ENCODE results near the gene LRP1-AS.

LRP1-AS gene

DNA sequence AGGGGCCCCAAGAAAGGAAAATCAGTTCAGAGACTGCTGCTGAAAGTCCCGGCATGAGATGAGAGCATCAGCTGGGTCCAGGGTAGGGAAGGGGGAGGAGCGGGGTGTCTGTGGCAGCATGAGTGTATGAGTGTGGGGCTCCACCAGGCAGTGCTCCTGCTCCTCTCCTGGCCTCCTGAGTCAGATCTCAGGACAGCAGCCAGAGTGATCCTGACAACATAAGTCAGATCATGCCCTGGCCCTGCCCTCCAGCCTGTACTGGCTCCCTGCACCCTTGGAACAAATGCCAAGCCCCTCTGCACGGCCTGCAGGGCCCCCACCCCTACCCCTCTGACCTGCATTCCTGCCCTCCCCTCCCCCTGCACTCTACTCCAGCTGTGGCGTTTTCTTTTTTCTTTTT, 24.2 kb upstream of the LRP1-AS start:
- Histone ChIP-seq H3K9ac (ENCODE audit: low read depth, low read length) (no peak overlapping the region), H3K4me1 (ENCODE audit: insufficient read depth, low read length) (no peaks in the 10 kb centered on the region), H3K9me3 (ENCODE audit: insufficient read depth, low read length, severe bottlenecking) (no peaks in the 10 kb centered on the region), H3K27ac (ENCODE audit: low read length) (no peak overlapping the region), H4K20me1 (ENCODE audit: insufficient read depth, low read length) (no peaks in the 10 kb centered on the region; the same call in 1 of the 2 replicates), H3K36me3 (ENCODE audit: insufficient read depth, low read length) (no peaks in the 10 kb centered on the region), H2AFZ (ENCODE audit: low read depth, low read length) (no peak overlapping the region), H3K27me3 (ENCODE audit: insufficient read depth, low read length, poor library complexity) (peaks cover 3% of the 10 kb centered on the region), H3K4me2 (ENCODE audit: insufficient read depth, low read length) (no peak overlapping the region), H3K4me3 (ENCODE audit: low read depth in 1 of 2, low read length in 2 of 2) (no peak overlapping the region), H3K79me2 (ENCODE audit: insufficient read depth, low read length) (no peaks in the 10 kb centered on the region)
- no peak for ATAC-seq (ENCODE audit: insufficient read depth, low read depth)
- no peak for DNase-seq
- TF ChIP-seq EZH2 (IDR thresholded peaks at IDR 0.05; ENCODE audit: borderline replicate concordance, low read depth, low read length, severe bottlenecking): no peak
- TF ChIP-seq, protein P1, sequence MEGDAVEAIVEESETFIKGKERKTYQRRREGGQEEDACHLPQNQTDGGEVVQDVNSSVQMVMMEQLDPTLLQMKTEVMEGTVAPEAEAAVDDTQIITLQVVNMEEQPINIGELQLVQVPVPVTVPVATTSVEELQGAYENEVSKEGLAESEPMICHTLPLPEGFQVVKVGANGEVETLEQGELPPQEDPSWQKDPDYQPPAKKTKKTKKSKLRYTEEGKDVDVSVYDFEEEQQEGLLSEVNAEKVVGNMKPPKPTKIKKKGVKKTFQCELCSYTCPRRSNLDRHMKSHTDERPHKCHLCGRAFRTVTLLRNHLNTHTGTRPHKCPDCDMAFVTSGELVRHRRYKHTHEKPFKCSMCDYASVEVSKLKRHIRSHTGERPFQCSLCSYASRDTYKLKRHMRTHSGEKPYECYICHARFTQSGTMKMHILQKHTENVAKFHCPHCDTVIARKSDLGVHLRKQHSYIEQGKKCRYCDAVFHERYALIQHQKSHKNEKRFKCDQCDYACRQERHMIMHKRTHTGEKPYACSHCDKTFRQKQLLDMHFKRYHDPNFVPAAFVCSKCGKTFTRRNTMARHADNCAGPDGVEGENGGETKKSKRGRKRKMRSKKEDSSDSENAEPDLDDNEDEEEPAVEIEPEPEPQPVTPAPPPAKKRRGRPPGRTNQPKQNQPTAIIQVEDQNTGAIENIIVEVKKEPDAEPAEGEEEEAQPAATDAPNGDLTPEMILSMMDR (IDR thresholded peaks at IDR 0.05; ENCODE audit: borderline replicate concordance, extremely low read depth, low read length, poor library complexity, severe bottlenecking): no peak

DNA sequence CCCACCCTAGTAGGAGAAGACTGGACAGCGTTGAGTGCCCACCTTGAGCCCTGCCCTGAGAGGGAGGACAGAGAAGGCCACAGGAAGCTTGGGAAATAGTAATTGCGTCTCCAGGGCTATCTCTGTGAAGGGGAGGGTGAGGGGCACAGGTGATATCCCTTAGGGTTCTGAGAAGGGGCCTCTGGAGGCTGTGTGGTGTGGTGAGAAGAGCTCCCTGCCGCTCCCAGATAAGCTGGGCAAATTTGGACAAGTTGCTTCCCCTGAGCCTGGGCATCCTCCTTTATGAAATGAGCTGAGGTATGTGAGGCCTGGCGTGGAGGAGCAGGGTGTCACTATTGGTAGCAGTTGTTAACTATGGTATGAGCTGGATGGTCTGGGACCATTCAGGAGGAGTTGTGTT, 23.5 kb upstream of the LRP1-AS start:
- Histone ChIP-seq H3K4me2 (ENCODE audit: insufficient read depth, low read length) (no peak overlapping the region), H3K27ac (ENCODE audit: low read length) (no peak overlapping the region), H3K27me3 (ENCODE audit: insufficient read depth, low read length, poor library complexity) (peaks cover 3% of the 10 kb centered on the region), H3K9ac (ENCODE audit: low read depth, low read length) (no peak overlapping the region), H3K36me3 (ENCODE audit: insufficient read depth, low read length) (no peaks in the 10 kb centered on the region), H4K20me1 (ENCODE audit: insufficient read depth, low read length) (no peaks in the 10 kb centered on the region; the same call in 1 of the 2 replicates), H3K4me3 (ENCODE audit: low read depth in 1 of 2, low read length in 2 of 2) (no peak overlapping the region), H2AFZ (ENCODE audit: low read depth, low read length) (no peak overlapping the region), H3K4me1 (ENCODE audit: insufficient read depth, low read length) (no peaks in the 10 kb centered on the region), H3K9me3 (ENCODE audit: insufficient read depth, low read length, severe bottlenecking) (no peaks in the 10 kb centered on the region), H3K79me2 (ENCODE audit: insufficient read depth, low read length) (no peaks in the 10 kb centered on the region)
- TF ChIP-seq, protein P1 (IDR thresholded peaks at IDR 0.05; ENCODE audit: borderline replicate concordance, extremely low read depth, low read length, poor library complexity, severe bottlenecking): no peak
- TF ChIP-seq EZH2 (IDR thresholded peaks at IDR 0.05; ENCODE audit: borderline replicate concordance, low read depth, low read length, severe bottlenecking): no peak
- DNase-seq (no peak), ATAC-seq (ENCODE audit: insufficient read depth, low read depth) (no peak)

DNA sequence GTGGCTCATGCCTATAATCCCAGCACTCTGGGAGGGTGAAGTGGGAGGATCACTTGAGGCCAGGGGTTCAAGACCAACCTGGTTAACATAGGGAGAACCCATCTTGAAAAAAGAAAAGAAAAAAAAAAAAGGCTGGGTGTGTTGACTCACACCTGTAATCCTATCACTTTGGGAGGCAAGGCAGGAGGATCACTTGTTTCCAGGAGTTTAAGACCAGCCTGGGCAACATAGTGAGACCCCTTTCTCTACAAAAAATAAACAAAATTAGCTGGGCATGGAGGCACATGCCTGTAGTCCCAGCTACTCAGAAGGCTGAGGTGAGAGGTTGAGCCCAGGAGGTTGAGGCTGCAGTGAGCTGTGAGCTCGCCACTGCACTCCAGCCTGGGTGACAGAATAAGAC, 23.0 kb upstream of the LRP1-AS start:
- no peak overlapping the region for H2AFZ ChIP-seq (ENCODE audit: low read depth, low read length)
- H3K27ac ChIP-seq (ENCODE audit: low read length): no peak overlapping the region
- no peaks in the 10 kb centered on the region for H3K4me1 ChIP-seq (ENCODE audit: insufficient read depth, low read length)
- no peaks in the 10 kb centered on the region for H3K36me3 ChIP-seq (ENCODE audit: insufficient read depth, low read length)
- no peaks in the 10 kb centered on the region for H3K79me2 ChIP-seq (ENCODE audit: insufficient read depth, low read length)
- H3K9ac ChIP-seq (ENCODE audit: low read depth, low read length): no peak overlapping the region
- H3K4me3 ChIP-seq (ENCODE audit: low read depth in 1 of 2, low read length in 2 of 2): no peak overlapping the region
- no peaks in the 10 kb centered on the region; the same call in 1 of the 2 replicates for H4K20me1 ChIP-seq (ENCODE audit: insufficient read depth, low read length)
- TF ChIP-seq, protein P1 (IDR thresholded peaks at IDR 0.05; ENCODE audit: borderline replicate concordance, extremely low read depth, low read length, poor library complexity, severe bottlenecking): no peak
- TF ChIP-seq EZH2 (IDR thresholded peaks at IDR 0.05; ENCODE audit: borderline replicate concordance, low read depth, low read length, severe bottlenecking): no peak
- H3K27me3 ChIP-seq (ENCODE audit: insufficient read depth, low read length, poor library complexity): peaks cover 3% of the 10 kb centered on the region
- no peaks in the 10 kb centered on the region for H3K9me3 ChIP-seq (ENCODE audit: insufficient read depth, low read length, severe bottlenecking)
- no peak for DNase-seq
- ATAC-seq (ENCODE audit: insufficient read depth, low read depth): no peak
- no peak overlapping the region for H3K4me2 ChIP-seq (ENCODE audit: insufficient read depth, low read length)

DNA sequence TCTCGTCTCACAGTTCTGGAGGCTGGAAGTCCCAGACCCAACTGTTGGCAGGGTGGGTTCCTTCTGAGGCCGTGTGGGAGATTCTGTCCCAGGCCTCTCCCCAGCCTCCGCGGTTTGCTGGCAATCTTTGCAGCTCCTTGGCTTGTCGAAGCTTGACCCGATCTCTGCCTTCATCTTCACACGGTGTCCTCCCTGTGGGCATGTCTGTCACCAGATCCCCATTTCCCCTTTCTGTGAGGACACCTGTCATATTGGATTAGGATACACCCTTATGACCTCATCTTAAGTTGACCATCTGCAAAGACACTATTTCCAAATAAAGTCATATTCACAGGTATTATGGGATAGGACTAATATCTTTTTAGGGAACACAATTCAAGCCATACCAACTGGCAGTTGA, 22.6 kb upstream of the LRP1-AS start:
- Histone ChIP-seq H2AFZ (ENCODE audit: low read depth, low read length) (no peak overlapping the region), H3K4me2 (ENCODE audit: insufficient read depth, low read length) (no peak overlapping the region), H3K27ac (ENCODE audit: low read length) (no peak overlapping the region), H3K27me3 (ENCODE audit: insufficient read depth, low read length, poor library complexity) (peaks cover 3% of the 10 kb centered on the region), H3K36me3 (ENCODE audit: insufficient read depth, low read length) (no peaks in the 10 kb centered on the region), H3K9me3 (ENCODE audit: insufficient read depth, low read length, severe bottlenecking) (no peaks in the 10 kb centered on the region), H3K9ac (ENCODE audit: low read depth, low read length) (no peak overlapping the region), H3K4me1 (ENCODE audit: insufficient read depth, low read length) (no peaks in the 10 kb centered on the region), H4K20me1 (ENCODE audit: insufficient read depth, low read length) (no peaks in the 10 kb centered on the region; the same call in 1 of the 2 replicates), H3K79me2 (ENCODE audit: insufficient read depth, low read length) (no peaks in the 10 kb centered on the region), H3K4me3 (ENCODE audit: low read depth in 1 of 2, low read length in 2 of 2) (no peak overlapping the region)
- no peak for ATAC-seq (ENCODE audit: insufficient read depth, low read depth)
- TF ChIP-seq, protein P1 (IDR thresholded peaks at IDR 0.05; ENCODE audit: borderline replicate concordance, extremely low read depth, low read length, poor library complexity, severe bottlenecking): no peak
- no peak for TF ChIP-seq EZH2 (IDR thresholded peaks at IDR 0.05; ENCODE audit: borderline replicate concordance, low read depth, low read length, severe bottlenecking)
- DNase-seq: no peak

All from DND-41 (cell line).